HCEC 1CT (cell line): ENCODE measurements around the gene GZMM.
A peak's percentile ranks its signal among the peaks of the same experiment; 100 is the strongest.

ENCODE experiments used
- DNase-seq: peaks from one replicate; pipeline ENCODE4 v3.0.0-alpha.2; 2017

Gene GZMM

DNA sequence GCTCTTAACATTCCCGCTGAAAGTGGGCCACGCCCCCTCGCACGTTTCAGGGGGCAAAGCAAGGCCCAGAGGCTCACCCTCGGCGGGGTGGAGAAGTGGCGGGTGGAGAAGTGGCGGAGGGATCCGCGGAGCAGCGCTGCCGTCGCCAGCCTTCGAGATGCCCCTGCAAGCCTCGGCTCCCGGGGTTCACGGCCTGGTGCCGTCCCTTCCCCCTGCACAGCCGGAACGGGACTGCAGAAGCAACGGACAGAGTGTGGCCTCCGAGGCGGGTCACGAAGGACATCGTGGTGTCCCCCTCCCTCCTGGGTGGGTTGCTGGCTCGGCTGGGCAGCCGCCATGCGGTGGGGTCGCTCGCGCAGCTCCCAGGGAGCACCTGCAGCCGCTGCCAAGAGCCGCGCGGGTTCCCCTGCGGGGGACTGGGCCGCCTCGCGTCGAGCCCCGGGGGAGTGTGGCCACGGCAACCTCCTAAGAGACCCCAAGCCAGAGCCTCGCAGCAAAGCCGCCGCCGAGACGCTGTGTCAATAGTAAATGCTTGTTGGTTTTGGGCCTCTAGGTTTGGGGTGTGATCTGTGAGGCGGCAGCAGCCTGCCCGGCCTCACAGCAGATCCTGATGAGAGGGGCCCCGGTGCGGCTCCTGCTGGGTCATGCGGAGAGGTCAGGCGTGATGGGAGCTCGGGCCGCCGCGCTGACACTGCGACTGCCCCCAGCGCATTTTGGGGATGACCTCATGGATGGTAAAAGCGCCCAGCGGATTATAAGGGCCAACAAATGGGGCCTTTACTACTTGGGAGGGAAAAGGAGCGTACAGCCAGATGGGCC, 31.1 kb upstream of the GZMM start:
- DNase-seq = no peak

DNA sequence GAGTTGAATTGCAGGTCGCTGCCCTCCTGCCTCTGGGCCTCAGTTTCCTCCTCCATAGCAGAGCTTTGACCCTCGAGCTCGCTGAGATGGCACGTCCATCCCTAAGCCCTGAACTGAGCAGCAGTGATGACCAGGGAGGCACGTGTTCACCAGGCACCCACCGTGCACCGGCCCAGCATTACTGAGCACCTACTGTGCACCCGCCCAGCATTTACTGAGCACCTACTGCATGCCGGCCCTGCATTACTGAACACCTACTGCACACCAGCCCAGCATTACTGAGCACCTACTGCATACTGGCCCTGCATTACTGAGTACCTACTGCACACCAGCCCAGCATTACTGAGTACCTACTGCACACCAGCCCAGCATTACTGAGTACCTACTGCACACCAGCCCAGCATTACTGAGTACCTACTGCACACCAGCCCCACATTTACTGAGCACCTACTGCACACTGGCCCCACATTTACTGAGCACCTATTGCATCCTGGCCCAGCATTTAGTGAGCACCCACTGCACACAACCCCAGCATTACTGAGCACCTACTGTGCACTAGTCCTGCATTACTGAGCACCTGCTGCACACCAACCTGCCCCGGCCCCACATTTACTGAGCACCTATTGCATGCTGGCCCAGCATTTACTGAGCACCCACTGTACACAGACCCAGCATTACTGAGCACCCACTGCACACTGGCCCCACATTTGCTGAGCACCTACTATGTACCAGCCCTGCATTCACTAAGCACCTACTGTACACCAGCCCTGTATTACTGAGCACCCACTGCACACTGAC, 30.3 kb upstream of the GZMM start:
- no peak for DNase-seq

DNA sequence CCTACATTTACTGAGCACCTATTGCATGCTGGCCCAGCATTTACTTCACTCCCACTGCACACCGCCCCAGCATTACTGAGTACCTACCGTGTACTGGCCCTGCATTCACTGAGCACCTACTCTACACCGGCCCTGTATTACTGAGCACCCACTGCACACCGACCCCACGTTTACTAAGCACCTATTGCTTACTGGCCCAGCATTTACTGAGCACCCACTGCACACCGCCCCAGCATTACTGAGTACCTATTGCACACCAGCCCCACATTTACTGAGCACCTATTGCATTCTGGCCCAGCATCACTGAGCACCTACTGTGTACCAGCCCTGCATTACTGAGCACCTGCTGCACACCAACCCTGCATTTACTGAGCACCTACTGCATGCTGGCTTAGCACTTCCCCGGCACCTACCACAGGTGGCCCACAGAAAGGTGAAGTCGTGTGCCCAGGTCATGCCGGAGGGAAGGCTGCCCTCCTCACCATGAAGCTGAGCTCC, 29.6 kb upstream of the GZMM start:
- no peak for DNase-seq

DNA sequence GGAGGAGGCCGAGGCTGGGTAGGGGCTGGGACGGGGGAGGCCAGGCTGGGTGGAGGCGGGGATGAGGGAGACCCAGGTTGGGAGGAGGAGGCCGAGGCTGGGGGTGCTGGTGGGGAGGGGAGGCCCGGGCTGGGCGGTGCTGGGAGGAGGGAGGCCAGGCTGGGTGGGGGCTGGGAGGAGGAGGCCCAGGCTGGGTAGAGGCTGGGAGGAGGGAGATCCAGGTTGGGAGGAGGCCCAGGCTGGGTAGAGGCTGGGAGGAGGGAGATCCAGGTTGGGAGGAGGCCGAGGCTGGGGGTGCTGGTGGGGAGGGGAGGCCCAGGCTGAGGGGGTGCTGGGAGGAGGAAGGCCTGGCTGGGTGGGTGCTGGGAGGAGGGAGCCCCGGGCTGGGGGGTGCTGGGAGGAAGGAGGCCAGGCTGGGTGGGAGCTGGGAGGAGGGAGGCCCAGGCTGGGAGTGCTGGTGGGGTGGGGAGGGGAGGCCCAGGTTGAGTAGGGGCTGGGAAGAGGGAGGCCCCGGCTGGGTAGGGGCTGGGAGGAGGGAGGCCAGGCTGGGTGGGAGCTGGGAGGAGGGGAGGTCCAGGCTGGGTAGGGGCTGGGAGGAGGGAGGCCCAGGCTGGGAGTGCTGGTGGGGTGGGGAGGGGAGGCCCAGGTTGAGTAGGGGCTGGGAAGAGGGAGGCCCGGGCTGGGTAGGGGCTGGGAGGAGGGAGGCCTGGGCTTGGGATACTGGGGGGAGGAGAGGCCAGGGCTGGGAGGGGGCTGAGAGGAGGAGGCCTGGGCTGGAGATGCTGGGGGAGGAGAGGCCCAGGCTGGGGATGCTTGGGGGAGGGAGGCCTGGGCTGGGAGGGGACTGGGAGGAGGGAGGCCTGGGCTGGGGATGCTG, 25.9 kb upstream of the GZMM start:
- DNase-seq = no peak

DNA sequence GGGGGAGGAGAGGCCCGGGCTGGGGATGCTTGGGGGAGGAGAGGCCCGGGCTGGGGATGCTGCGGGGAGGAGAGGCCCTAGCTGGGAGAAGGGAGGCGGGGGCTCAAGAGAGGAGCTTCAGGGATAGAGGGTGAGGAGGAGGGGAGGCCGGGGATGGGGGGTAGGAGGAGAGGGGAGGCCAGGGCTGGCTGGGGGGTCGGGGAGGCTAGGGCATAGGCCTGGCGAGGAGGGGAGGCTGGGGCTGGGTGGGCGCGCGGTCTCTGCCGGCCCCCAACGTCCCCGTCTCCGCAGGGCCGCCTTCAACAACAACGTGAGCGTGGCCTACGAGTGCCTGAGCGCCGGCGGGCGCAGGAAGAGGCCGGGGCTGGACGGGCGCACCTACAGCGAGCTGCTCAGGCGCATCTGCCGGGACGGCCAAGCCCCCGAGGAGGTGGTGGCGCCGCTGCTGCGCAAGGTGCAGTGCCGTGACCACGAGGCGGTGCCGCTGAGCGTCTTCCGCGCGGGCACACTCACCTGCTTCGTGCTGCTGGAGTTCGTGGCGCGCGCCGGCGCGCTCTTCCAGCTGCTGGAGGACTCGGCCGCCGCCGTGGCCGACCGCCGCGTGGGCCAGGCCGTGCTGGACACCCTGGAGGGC, 25.1 kb upstream of the GZMM start:
- DNase-seq = no peak

DNA sequence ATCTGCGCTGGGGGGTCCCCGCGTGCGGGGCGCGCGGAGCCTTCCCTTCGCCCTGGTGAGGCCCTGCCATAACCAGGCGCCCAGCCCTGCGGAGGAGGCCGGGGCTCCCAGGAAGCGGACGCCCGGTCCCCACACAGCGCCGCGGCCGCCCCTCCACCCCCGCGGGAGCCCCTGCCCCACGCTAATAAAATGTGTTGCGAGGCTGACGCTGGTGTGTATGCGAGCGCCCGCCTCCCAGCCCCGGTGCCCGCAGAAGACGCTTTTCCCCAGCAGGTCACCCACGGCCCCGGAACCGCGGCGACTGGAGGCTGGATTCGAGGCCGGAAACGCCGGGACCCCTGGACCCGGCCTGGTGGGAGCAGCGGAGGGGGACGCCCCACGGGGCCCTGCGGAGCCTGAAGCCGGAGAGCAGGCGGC, 24.4 kb upstream of the GZMM start:
- no peak for DNase-seq

DNA sequence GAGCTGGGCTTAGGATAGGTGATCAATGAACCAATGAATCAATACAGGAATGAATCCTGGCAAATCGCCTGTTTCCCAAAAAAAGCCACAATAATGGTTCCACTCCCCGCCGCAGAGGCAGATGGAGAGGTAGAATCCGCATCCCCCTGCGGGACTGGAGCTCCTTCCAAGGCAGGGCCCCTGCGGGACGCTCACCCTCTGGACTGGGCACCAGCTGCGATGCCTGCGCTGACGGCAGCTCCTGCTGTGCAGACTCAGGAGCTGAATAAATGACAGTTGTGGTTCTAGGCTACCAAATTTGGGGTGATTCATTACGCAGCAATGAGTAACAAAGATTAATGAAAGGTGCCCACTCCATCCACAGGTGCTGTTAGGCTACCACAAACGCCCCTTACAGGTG, 21.1 kb upstream of the GZMM start:
- no peak for DNase-seq

DNA sequence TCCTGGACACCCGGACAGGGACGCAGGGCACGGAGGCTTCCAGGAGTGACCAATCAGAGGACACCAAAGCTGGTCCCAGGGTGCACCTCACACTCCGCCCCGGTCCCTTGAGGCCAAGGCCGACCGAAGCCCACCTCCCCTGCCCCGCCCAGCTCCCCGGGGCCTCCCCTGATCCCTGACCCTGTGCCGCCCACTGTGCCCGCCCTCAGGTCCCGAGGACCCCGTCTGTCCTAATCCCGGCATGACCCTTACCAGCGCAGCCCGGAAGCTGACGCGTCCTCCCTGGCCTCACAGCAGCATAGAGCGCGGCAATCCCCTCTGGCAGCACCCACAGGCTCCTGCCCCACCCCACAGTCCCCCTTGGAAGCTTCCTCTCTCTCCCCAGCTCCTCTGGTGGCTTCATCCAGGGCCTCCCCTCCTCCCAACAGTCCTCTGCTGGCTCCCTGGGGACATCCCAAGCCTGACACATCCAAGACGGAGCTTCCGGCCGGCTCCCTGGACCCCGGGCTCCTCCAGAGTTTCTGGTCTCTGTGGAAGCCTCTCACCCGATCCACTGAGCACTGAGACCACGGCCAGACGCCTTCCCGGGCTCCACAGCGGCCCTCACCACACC, 19.7 kb upstream of the GZMM start:
- DNase-seq = no peak

DNA sequence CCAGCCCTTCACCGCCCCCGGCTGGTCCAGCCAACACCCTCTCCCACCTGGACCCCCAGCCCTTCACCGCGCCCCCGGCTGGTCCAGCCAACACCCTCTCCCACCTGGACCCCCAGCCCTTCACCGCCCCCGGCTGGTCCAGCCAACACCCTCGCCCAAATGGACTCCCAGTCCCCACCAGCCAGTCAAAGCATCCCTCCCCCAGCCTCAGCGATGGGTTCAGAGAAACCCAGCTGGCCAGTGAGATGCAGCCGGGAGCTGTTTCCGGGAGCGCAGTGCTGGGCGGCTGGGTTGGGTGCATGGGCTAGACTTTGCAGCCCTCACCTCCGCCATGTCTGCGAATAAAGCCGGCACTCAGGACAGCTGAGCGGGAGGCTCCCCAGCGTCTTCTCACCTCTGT, 18.8 kb upstream of the GZMM start:
- no peak for DNase-seq

DNA sequence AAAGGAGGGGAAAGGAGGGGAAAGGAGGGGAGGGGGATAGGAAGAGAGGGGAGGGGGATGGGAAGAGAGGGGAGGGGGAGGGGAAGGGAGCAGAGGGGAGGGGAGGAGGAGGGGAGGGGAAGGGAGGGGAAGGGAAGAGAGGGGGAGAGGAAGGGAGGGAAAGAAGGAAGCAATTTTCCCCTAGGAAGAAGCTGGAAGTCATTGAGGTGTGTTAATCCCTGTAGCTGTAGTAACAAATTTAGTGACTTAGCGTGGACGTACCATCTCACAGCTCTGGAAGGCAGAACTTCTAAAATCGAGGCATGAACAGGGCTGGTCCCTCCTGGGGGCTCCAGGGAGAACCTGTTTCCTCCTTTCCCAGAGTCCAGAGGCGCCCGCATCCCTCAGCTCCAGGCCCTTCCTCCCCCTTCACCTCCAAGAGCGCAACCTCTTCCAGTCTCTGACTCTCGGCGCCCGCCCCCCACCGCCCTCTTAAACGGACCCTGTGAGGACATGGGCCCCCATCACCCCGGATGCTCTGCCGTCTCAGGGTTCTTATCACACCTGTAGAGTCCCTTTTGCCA, 17.9 kb upstream of the GZMM start:
- no peak for DNase-seq

DNA sequence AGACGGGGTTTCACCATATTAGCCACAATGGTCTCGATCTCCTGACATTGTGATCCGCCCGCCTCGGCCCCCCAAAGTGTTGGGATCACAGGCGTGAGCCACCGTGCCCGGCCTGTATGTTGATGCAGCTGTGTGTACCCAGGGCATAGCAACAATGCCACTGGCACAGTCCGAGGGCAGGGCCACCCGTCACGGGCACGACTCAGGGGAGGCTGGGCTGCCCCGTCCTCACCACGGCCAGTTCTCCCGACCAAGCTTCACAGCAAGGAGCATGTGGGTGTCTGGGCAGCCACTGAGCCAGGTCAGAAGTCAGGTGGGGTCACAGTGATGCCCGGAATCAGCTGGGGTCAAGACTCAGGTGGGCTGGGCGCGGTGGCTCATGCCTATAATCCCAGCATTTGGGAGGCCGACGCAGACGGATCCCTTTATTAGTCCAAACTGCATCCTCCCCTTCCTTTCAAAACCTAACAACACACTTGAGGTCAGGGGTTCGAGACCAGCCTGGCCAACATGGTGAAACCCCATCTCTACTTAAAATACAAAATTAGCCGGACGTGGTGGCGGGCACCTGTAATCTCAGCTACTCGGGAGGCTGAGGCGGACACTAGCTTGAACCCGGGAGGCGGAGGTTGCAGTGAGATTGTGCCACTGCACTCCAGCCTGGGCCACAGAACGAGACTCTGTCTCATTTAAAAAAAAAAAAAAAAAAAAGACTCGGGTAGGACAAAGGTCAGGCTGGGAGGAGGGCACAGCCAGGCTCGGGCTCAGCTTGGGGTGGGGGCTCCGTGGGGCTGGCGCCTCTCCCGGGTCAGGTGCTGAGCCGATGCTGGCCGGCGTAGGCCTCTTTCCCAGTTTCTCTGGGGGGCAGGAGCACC, 13.5 kb upstream of the GZMM start:
- no peak for DNase-seq

DNA sequence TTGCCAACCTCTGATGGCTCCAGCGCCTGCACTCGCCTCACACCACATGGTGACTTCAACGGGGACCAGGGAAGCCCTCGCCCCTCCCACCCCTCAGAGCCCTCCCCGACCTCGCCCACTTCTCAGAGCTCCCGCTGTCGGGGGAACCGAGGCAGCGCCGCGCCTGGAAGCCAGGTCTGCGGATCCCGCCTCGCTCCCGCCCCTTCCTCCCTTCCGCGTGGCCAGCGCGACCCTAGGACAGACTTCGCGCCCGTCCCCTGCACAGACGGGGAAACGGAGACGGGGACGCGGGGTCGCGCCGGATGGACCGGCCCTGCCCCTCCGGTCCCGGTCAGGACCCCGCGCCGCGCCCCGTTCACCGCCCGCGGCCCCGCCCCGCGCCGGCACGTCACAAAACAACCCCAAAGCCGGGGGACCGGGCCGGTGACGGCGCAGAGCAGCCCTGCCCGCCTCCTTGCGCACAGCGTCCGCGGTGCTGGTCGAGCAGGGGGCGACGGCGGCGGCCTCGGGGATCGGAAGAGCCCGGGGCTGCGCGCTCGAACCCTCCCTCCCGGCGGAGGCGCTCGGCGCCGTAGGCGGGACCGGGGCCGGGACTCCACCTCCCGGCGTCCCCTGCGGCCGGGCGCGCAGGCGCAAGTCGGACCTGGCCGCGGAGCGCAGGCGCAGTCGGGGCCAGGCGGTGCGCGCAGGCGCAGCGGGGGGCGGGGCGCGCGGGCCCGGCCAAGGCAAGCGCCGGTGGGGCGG, 12.7 kb upstream of the GZMM start:
- peak; percentile 77 for DNase-seq

DNA sequence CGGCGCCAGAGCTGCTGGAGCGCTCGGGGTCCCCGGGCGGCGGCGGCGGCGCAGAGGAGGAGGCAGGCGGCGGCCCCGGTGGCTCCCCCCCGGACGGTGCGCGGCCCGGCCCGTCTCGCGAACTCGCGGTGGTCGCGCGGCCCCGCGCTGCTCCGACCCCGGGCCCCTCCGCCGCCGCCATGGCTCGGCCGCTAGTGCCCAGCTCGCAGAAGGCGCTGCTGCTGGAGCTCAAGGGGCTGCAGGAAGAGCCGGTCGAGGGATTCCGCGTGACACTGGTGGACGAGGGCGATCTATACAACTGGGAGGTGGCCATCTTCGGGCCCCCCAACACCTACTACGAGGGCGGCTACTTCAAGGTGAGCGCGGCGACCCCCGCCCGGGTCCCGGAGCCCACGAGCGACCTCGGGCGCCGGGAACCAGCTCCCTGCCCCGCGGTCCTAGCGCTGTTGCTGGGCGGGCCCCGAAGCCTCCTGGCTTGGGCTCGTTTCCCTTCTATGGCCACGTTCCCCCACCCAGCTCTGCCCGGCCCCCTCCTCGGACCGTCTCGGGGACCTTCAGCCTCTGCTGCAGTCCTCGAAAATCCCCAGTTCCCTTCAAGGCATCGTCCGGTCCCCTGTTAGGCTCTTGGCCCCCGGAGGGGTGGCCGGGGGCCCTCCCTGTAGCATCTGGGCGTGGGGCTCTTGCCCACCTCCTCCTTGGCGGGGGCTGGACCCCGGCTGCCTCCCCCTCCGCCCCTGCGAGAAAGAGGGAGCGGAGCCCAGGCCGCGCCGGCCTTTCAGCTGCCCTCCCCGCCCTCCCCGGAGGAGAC, 11.9 kb upstream of the GZMM start, which contains the start of gene CDC34:
TSS of gene CDC34 (plus strand) at position 8 of the 808 bp plus-strand sequence. CDS start at position 180, 172 bp downstream.
- no peak for DNase-seq

DNA sequence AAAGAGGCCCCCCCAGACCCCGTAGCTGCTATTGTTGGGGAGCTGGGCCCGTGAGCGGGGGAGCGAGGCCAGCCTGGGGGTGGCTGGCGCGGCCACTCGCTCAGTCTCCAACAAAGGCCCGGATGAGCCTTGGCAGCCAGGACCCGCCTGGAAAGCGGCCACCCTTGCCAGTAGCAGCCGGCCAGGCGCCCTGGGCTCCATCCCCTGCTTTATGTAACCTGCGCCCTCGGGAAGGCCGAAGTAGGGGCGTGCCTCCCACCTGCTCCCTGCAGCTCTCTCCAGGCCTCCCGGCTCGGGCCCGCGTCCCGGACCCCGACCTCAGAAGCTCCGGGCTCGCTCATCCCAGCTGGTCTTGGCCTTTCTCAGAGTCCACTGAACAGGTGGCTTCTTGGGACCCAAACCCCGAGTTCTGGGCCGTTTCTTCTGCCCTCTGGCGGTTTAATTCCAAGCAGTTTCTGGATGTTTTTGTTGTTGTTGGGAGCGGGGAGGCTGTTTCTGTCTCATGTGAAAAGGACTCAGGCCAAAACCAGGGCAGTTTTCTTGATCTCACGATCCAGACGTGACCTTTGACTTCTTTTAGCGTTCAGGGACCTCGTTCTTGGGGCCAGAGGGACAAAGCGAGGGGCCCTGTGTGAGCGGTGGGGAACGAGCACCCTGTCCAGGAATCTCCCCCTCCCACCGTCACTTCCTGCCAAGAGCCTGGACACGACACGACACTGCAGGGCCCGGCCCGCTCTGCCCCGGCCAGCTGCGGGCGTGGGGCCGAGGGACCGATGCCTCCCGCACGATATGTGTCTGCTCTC, 11.1 kb upstream of the GZMM start:
- DNase-seq = peak; percentile 51

DNA sequence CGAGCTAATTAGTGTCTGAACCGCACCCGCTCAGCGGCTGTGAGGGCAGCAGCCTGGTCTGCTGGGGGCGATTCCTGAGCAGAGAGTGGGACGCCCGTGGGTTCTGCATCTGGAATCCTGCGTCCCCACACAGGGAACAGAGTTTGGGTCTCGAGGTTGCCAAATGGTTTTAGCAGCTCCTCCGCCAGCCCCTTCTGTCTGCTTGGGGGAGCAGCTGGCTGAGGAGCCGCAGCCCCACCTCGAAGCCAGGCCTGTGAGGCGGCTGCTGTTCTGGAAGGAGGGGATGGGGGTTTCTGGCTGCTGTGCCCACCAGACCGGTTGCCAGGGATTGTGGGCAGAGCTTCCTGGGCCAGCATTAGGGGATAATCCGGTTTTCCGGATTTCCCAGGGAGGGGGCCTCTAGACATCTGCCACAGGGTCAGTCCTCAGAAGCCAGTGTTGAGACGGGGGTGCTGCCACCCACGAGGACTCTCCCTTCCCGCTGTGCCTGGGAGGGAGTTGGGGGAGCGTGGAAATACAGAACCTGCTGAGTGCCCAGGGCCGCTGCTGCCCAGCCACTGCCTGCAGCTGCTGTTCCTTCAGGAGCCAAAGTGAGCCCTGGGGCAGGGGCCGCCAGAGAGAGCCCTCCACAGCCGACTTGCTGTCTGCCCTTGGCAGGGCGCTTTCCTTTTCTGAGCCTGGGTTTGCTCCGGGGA, 10.3 kb upstream of the GZMM start:
- no peak for DNase-seq

DNA sequence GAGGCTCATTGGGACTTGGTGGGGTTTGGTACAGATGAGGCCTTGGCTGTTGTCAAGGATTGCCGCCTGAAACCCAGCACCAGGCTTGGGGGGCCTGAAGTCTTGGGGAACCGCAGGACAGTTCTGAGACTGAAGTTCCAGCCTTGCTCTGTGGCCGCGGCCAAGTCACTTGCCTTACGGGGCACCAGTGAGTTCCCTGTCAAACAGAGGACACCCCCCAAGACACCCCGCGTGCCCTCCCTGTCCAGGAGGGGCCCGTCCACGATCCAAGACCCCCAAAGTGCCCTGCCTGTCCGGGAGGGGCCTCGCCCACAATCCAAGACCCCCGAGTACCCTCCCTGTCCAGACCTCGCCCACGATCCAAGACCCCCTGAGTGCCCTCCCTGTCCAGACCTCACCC, 9.8 kb upstream of the GZMM start:
- DNase-seq = no peak
